Testis (tissue), 2 donors: Measurements from ENCODE around the gene TNFRSF13B.

Experiments used
- POLR2A ChIP-seq: fragments of 450-650 bp; IDR thresholded peaks from one replicate; pipeline ENCODE4 v1.6.1; 2017; ENCODE audit warnings: antibody characterized with exemption, mild to moderate bottlenecking, moderate library complexity
- TF ChIP-seq, protein P1 (sequence below), 3 experiments: fragments of 450-650 bp in 2 of 3; fragments of 200-600 bp in 1 of 3; sonication (generic) in 1 of 3; IDR thresholded peaks; one replicate each; pipeline ENCODE4 v1.5.1; 2016 to 2019; ENCODE audit warnings: antibody characterized with exemption in 3 of 3, mild to moderate bottlenecking in 2 of 3, moderate library complexity in 1 of 3

DNA sequence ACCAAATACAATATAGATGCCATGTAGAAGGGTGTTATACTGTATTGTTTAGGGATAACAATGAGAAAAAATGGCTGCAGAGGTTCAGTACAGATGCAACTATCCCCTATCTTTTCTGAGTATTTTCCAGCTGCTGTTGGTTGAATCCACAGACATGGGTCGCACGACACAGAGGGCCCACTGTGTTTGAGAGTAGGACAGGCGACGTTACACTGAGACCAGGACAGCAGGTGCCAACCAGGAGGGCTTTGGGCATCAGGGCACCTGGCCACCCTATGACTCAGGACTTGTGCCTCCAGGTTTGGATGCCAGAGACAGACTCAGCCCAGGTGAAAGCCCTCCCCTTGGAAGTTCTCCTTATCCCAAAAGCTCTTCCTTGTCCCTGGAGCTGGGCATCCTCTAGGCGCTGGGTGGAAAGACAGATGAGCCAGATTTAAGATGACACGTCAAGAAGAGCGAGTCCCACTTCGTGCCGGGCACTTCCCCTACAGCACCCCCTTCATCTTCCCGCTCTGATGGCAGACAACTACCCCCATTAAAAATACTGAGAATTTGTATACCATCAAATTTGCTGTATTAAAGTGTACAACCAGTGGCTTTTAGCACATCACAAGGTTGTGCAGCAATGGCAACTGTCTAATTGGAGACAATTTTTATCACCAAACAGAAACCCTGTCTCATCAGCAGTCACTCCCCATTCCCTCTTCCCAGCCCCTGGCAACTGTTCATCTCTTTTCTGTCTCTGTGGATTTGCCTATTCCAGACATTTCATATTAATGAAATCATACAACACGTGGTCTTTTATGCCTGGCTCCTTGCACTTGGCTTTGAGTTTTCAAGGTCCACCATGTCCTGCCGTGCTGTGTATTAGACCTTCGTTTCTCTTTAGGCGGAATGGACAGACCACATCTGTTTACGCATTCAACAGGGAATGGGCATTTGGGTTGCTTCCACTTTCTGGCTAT, 30.6 kb downstream of the TNFRSF13B start:
- TF ChIP-seq POLR2A: no peak
- TF ChIP-seq, protein P1, sequence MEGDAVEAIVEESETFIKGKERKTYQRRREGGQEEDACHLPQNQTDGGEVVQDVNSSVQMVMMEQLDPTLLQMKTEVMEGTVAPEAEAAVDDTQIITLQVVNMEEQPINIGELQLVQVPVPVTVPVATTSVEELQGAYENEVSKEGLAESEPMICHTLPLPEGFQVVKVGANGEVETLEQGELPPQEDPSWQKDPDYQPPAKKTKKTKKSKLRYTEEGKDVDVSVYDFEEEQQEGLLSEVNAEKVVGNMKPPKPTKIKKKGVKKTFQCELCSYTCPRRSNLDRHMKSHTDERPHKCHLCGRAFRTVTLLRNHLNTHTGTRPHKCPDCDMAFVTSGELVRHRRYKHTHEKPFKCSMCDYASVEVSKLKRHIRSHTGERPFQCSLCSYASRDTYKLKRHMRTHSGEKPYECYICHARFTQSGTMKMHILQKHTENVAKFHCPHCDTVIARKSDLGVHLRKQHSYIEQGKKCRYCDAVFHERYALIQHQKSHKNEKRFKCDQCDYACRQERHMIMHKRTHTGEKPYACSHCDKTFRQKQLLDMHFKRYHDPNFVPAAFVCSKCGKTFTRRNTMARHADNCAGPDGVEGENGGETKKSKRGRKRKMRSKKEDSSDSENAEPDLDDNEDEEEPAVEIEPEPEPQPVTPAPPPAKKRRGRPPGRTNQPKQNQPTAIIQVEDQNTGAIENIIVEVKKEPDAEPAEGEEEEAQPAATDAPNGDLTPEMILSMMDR (IDR thresholded peaks at IDR 0.05): no peak
